Vagina (tissue), 2 donors: ENCODE data around the gene ADAMTSL1. TPM values are rescaled to one million over a fixed set of nuclear protein-coding genes. Genes with fewer than 3 reads are reported as not detected.
"Not testable (repeated sequence)": the region's sequence is repeated elsewhere in the genome, so short reads cannot be mapped to it uniquely, and the experiment has no call there.

Experiments
- DNase-seq, 2 donors: peaks; one replicate each; pipeline ENCODE4 v3.0.0-alpha.2; 2017; ENCODE audit errors: extremely low spot score in 2 of 2
- H3K27ac ChIP-seq: fragments of 200-600 bp; sonication (generic); one replicate; pipeline ENCODE4 v1.5.1; 2019
- H3K27me3 ChIP-seq: fragments of 200-600 bp; sonication (generic); one replicate; pipeline ENCODE4 v1.5.1; 2019
- H3K36me3 ChIP-seq, 2 donors: fragments of 200-600 bp; sonication (generic); one replicate each; pipeline ENCODE4 v1.5.1; 2017 to 2019
- H3K4me1 ChIP-seq: fragments of 200-600 bp; sonication (generic); one replicate; pipeline ENCODE4 v1.5.1; 2019
- H3K4me3 ChIP-seq, 2 donors: fragments of 200-600 bp; sonication (generic); 1 replicate in 1 of 2; 2 replicates in 1 of 2; pipeline ENCODE4 v1.5.1; 2016 to 2019
- H3K9me3 ChIP-seq: fragments of 200-600 bp; sonication (generic); one replicate; pipeline ENCODE4 v1.5.1; 2019
- POLR2A ChIP-seq, 2 donors: fragments of 450-650 bp; IDR thresholded peaks; one replicate each; pipeline ENCODE4 v1.6.1; 2017; ENCODE audit warnings: antibody characterized with exemption in 2 of 2, mild to moderate bottlenecking in 2 of 2, moderate library complexity in 2 of 2
- POLR2AphosphoS5 ChIP-seq, 2 donors: sonication (generic); formaldehyde crosslinking; IDR thresholded peaks; one replicate each; pipeline ENCODE4 v1.9.0; 2017; ENCODE audit warnings: antibody characterized with exemption in 2 of 2, mild to moderate bottlenecking in 2 of 2, low read depth in 1 of 2; ENCODE audit not compliant: insufficient read depth in 1 of 2
- intact Hi-C: fragments of 100-400 bp; cut with DNase I; formaldehyde crosslinking; loops from one replicate; pipeline ENCODE4 v1.15.1; 2023
- total RNA-seq: library from RNA; depleted of rRNA; stranded (reverse); fragments of >200 nt; gene quantifications from one replicate; pipeline ENCODE4 v1.2.3, GENCODE V29; 2016
- TF ChIP-seq, protein P1 (sequence below), 3 experiments: fragments of 450-650 bp in 2 of 3; fragments of 200-600 bp in 1 of 3; sonication (generic) in 1 of 3; IDR thresholded peaks; one replicate each; pipeline ENCODE4 v1.5.1; 2017 to 2019; ENCODE audit warnings: antibody characterized with exemption in 3 of 3, mild to moderate bottlenecking in 2 of 3, moderate library complexity in 2 of 3

ADAMTSL1 gene
- total RNA-seq, 1 donor from 2014 or later = 8.1 TPM

DNA sequence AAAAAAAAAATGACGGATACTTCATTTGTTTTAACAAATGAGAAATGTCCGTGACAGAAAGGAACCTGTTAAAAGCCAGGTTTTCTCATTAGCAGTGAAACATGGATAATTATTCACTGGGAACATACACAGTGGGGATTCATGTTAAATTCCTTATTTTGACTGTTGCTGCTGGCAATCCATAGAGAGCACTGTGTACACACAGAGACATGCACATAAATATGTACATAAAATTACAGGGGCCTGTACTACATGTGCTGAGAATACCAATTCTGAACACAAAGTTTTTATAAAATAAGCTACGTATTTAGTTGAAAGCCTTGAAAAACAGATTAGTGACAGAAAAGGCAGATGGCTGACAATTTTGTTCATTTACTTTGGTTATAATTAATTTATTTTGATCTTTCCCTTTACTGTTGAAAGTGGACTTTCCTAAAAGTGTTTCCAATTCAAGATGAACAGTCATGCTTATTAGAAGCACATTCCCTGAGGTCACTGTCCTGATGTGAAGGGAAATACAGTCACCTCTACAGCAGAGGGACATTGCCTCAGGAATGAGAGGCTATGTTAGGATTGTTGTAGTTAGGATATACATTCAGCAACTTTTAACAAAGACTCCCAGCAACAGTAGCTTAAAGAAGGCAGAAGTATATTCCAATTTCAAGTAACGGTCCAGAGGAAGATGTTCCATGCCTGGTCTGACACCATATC, 392.3 kb downstream of the ADAMTSL1 start:
- Histone ChIP-seq H3K9me3 (peaks cover 8% of the 10 kb centered on the region), H3K4me1 (peaks cover 22% of the 10 kb centered on the region), H3K27me3 (no peaks in the 10 kb centered on the region), H3K36me3 (no peaks in the 10 kb centered on the region), H3K27ac (no peak overlapping the region), H3K4me3 (no peak overlapping the region)
- no peak for TF ChIP-seq POLR2A (IDR thresholded peaks at IDR 0.05)
- TF ChIP-seq, protein P1, sequence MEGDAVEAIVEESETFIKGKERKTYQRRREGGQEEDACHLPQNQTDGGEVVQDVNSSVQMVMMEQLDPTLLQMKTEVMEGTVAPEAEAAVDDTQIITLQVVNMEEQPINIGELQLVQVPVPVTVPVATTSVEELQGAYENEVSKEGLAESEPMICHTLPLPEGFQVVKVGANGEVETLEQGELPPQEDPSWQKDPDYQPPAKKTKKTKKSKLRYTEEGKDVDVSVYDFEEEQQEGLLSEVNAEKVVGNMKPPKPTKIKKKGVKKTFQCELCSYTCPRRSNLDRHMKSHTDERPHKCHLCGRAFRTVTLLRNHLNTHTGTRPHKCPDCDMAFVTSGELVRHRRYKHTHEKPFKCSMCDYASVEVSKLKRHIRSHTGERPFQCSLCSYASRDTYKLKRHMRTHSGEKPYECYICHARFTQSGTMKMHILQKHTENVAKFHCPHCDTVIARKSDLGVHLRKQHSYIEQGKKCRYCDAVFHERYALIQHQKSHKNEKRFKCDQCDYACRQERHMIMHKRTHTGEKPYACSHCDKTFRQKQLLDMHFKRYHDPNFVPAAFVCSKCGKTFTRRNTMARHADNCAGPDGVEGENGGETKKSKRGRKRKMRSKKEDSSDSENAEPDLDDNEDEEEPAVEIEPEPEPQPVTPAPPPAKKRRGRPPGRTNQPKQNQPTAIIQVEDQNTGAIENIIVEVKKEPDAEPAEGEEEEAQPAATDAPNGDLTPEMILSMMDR (IDR thresholded peaks at IDR 0.05) = no peak
- no peak for TF ChIP-seq POLR2AphosphoS5 (IDR thresholded peaks at IDR 0.05; ENCODE audit: insufficient read depth in 1 of 2, low read depth in 1 of 2)
- intact Hi-C loops = loop anchor here (10.0 kb wide), 1 partner anchor 431 kb away; no protein-coding TSS in a partner anchor
- no peak for DNase-seq

DNA sequence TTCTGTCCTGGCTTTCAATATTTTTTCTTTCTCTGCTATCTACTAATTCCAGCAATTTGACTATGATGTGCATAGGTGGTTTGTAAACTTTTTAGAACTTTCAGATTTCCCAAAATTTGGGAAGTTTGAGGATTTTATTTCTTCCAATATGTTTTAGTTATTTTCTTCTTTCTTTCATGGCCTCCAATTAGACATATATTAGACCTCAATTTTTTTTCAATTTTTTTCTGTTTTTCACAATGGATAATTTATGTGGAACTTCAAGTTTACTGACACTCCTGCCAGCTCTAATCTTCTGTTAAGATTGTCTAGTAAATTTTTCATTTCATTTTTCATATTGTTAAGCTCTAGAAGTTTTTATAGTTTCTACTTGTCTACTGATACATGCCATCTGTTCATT, 395.8 kb downstream of the ADAMTSL1 start:
- Histone ChIP-seq H3K27ac (no peak overlapping the region), H3K4me3 (no peak overlapping the region), H3K9me3 (peaks cover 8% of the 10 kb centered on the region), H3K36me3 (no peaks in the 10 kb centered on the region), H3K27me3 (no peaks in the 10 kb centered on the region), H3K4me1 (no peaks in the 10 kb centered on the region)
- TF ChIP-seq, protein P1 (IDR thresholded peaks at IDR 0.05) = no peak
- TF ChIP-seq POLR2AphosphoS5 (IDR thresholded peaks at IDR 0.05; ENCODE audit: insufficient read depth in 1 of 2, low read depth in 1 of 2) (no peak), POLR2A (IDR thresholded peaks at IDR 0.05) (no peak)
- no peak for DNase-seq
- intact Hi-C loops = loop anchor here (10.0 kb wide), 1 partner anchor 435 kb away; no protein-coding TSS in a partner anchor

DNA sequence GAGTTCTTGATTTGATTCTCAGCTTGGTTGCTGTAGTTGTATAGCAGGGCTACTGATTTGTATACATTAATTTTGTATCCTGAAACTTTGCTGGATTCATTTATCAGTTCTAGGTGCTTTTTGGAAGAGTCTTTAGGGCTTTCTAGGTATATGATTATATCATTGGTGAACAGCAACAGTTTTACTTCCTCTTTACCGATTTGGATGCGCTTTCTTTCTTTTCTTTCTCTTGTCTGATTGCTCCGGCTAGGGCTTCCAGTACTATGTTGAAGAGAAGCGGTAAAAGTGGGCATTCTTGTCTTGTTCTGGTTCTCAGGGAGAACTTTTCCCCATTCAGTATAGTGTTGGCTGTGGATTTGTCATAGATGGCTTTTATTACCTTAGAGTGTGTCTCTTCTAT, 400.1 kb downstream of the ADAMTSL1 start:
- Histone ChIP-seq H3K36me3 (no peaks in the 10 kb centered on the region), H3K9me3 (peaks cover 8% of the 10 kb centered on the region), H3K4me1 (no peaks in the 10 kb centered on the region), H3K27me3 (no peaks in the 10 kb centered on the region), H3K4me3 (no peak overlapping the region), H3K27ac (no peak overlapping the region)
- TF ChIP-seq, protein P1 (IDR thresholded peaks at IDR 0.05) = no peak
- TF ChIP-seq POLR2AphosphoS5 (IDR thresholded peaks at IDR 0.05; ENCODE audit: insufficient read depth in 1 of 2, low read depth in 1 of 2) (no peak), POLR2A (IDR thresholded peaks at IDR 0.05) (no peak)
- intact Hi-C loops = no loop called here
- DNase-seq = no peak

DNA sequence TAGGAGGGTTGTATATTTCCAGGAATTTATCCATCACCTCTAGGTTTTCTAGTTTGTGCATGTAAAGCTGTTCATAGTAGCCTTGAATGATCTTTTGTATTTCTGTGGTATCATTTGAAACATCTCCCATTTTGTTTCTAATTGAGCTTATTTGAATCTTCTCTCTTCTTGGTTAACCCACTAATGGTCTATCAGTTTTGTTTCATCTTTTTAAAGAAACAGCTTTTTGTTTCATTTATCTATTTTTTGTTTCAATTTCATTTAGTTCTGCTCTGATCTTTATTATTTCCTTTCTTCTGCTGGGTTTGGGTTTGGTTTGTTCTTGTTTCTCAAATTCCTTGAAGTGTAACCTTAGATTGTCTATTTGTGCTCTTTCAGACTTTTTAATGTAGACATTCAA, 401.0 kb downstream of the ADAMTSL1 start:
- H3K36me3 ChIP-seq, H3K4me1 ChIP-seq, intact Hi-C loops: not testable (repeated sequence)

DNA sequence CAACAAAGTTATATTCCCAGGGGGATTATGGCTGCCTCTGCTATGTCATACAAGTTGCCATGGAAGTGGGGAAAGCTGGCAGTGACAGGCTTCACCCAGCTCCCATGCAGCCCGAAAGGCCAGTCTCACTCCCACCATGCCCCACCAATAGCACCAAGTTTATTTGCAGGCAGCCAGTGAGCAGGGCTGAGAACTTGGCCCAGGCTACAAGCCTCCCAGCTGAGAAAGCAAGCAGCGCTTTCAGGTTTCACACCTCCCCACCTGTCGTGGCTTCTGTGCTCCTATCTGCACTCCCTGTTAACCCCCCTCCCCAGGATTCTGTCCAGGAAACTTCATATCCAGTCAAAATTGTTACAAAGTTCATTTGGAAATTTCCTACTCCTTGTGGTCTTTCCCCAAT, 404.0 kb downstream of the ADAMTSL1 start:
- Histone ChIP-seq H3K36me3 (no peaks in the 10 kb centered on the region), H3K27ac (no peak overlapping the region), H3K9me3 (no peaks in the 10 kb centered on the region), H3K4me1 (no peaks in the 10 kb centered on the region), H3K27me3 (no peaks in the 10 kb centered on the region), H3K4me3 (no peak overlapping the region)
- intact Hi-C loops = no loop called here
- no peak for DNase-seq
- TF ChIP-seq, protein P1 (IDR thresholded peaks at IDR 0.05) = no peak
- TF ChIP-seq POLR2AphosphoS5 (IDR thresholded peaks at IDR 0.05; ENCODE audit: insufficient read depth in 1 of 2, low read depth in 1 of 2) (no peak), POLR2A (IDR thresholded peaks at IDR 0.05) (no peak)

More for the DNA sequence above, 401.0 kb downstream of the ADAMTSL1 start:
- not testable (repeated sequence) for H3K27ac ChIP-seq, DNase-seq, H3K9me3 ChIP-seq, H3K27me3 ChIP-seq, H3K4me3 ChIP-seq
